ENCODE data around the gene TMPRSS11D.

TMPRSS11D gene

GRCh38 chr4:67883902-67884301, at the start of gene TMPRSS11D:
Gene TMPRSS11D, minus strand, starts transcription at chr4:67884002. Its CDS starts 69 bp downstream, at chr4:67883933.
- Mint-ChIP-seq H3K27me3 (no peaks in the 10 kb centered on the region), H3K27ac (no peak within 1 kb of the TSS), H3K4me1 (no peaks in the 10 kb centered on the region), H3K9me3 (no peaks in the 10 kb centered on the region), H3K36me3 (no peaks in the 10 kb centered on the region), H3K4me3 (no peak within 1 kb of the TSS)
- CTCF ChIA-PET, result no interaction called here
- DNase-seq, result no peak

- Mint-ChIP-seq H3K9me3 (no peaks in the 10 kb centered on the region), H3K4me1 (no peaks in the 10 kb centered on the region), H3K27me3 (no peaks in the 10 kb centered on the region), H3K4me3 (no peak overlapping the region), H3K27ac (no peak overlapping the region), H3K36me3 (no peaks in the 10 kb centered on the region)
- no peak for DNase-seq
- CTCF ChIA-PET, result no interaction called here
Observed at GRCh38 chr4:67933038-67933437, 49.2 kb upstream of the TMPRSS11D start.

GRCh38 chr4:67931256-67931655, 47.5 kb upstream of the TMPRSS11D start:
- no peak for DNase-seq
- Mint-ChIP-seq H3K36me3 (no peaks in the 10 kb centered on the region), H3K9me3 (no peaks in the 10 kb centered on the region), H3K27ac (no peak overlapping the region), H3K4me3 (no peak overlapping the region), H3K4me1 (no peaks in the 10 kb centered on the region), H3K27me3 (no peaks in the 10 kb centered on the region)
- CTCF ChIA-PET, result no interaction called here

GRCh38 chr4:67929426-67929825, 45.6 kb upstream of the TMPRSS11D start:
- Mint-ChIP-seq H3K36me3 (no peaks in the 10 kb centered on the region), H3K27me3 (no peaks in the 10 kb centered on the region), H3K4me1 (no peaks in the 10 kb centered on the region), H3K4me3 (no peak overlapping the region), H3K9me3 (no peaks in the 10 kb centered on the region), H3K27ac (no peak overlapping the region)
- CTCF ChIA-PET, result no interaction called here
- no peak for DNase-seq

GRCh38 chr4:67928546-67928945, 44.7 kb upstream of the TMPRSS11D start:
- Mint-ChIP-seq H3K4me3 (no peak overlapping the region), H3K36me3 (no peaks in the 10 kb centered on the region), H3K9me3 (no peaks in the 10 kb centered on the region), H3K27me3 (no peaks in the 10 kb centered on the region), H3K27ac (no peak overlapping the region), H3K4me1 (no peaks in the 10 kb centered on the region)
- CTCF ChIA-PET, result no interaction called here
- no peak for DNase-seq

- H3K4me3 Mint-ChIP-seq, result no peak overlapping the region
- CTCF ChIA-PET, result no interaction called here
- H3K36me3 Mint-ChIP-seq, result no peaks in the 10 kb centered on the region
- no peaks in the 10 kb centered on the region for H3K4me1 Mint-ChIP-seq
- no peak overlapping the region for H3K27ac Mint-ChIP-seq
- no peaks in the 10 kb centered on the region for H3K27me3 Mint-ChIP-seq
- H3K9me3 Mint-ChIP-seq, result no peaks in the 10 kb centered on the region
- DNase-seq, result no peak
Observed at GRCh38 chr4:67927251-67927650, 43.4 kb upstream of the TMPRSS11D start.

GRCh38 chr4:67926485-67926884, 42.7 kb upstream of the TMPRSS11D start:
- no peaks in the 10 kb centered on the region for H3K27me3 Mint-ChIP-seq
- no peak overlapping the region for H3K4me3 Mint-ChIP-seq
- no peak overlapping the region for H3K27ac Mint-ChIP-seq
- DNase-seq, result no peak
- no peaks in the 10 kb centered on the region for H3K4me1 Mint-ChIP-seq
- H3K9me3 Mint-ChIP-seq, result no peaks in the 10 kb centered on the region
- H3K36me3 Mint-ChIP-seq, result no peaks in the 10 kb centered on the region
- CTCF ChIA-PET, result no interaction called here

GRCh38 chr4:67922697-67923096, 38.9 kb upstream of the TMPRSS11D start:
- H3K9me3 Mint-ChIP-seq, result no peaks in the 10 kb centered on the region
- no peak overlapping the region for H3K27ac Mint-ChIP-seq
- H3K4me1 Mint-ChIP-seq, result no peaks in the 10 kb centered on the region
- no peak overlapping the region for H3K4me3 Mint-ChIP-seq
- H3K36me3 Mint-ChIP-seq, result no peaks in the 10 kb centered on the region
- H3K27me3 Mint-ChIP-seq, result peaks cover 4% of the 10 kb centered on the region
- CTCF ChIA-PET, result no interaction called here
- DNase-seq, result no peak

GRCh38 chr4:67918428-67918827, 34.6 kb upstream of the TMPRSS11D start:
- Mint-ChIP-seq H3K36me3 (no peaks in the 10 kb centered on the region), H3K4me3 (no peak overlapping the region), H3K27me3 (peaks cover 4% of the 10 kb centered on the region), H3K4me1 (no peaks in the 10 kb centered on the region), H3K9me3 (no peaks in the 10 kb centered on the region), H3K27ac (no peak overlapping the region)
- CTCF ChIA-PET, result no interaction called here
- no peak for DNase-seq

GRCh38 chr4:67915400-67915966, 31.7 kb upstream of the TMPRSS11D start:
- CTCF ChIA-PET, result no interaction called here
- H3K9me3 Mint-ChIP-seq, result no peaks in the 10 kb centered on the region

GRCh38 chr4:67912080-67912479, 28.3 kb upstream of the TMPRSS11D start:
- Mint-ChIP-seq H3K4me3 (no peak overlapping the region), H3K9me3 (no peaks in the 10 kb centered on the region), H3K27me3 (peaks cover 7% of the 10 kb centered on the region), H3K4me1 (no peaks in the 10 kb centered on the region), H3K27ac (no peak overlapping the region), H3K36me3 (no peaks in the 10 kb centered on the region)
- CTCF ChIA-PET, result interaction anchor here (2.4 kb wide), 1 partner anchor 165 kb away, joined by 8 read pairs; no protein-coding TSS in a partner anchor
- no peak for DNase-seq

More at GRCh38 chr4:67915400-67915966, 31.7 kb upstream of the TMPRSS11D start:
- H3K4me3 Mint-ChIP-seq, result no peak overlapping the region
- peaks cover 11% of the 10 kb centered on the region for H3K27me3 Mint-ChIP-seq
- no peak overlapping the region for H3K27ac Mint-ChIP-seq
- H3K4me1 Mint-ChIP-seq, result no peaks in the 10 kb centered on the region
- DNase-seq, result no peak
- no peaks in the 10 kb centered on the region for H3K36me3 Mint-ChIP-seq

GRCh38 chr4:67911638-67912037, 27.8 kb upstream of the TMPRSS11D start:
- CTCF ChIA-PET, result interaction anchor here (1.3 to 3.6 kb wide), 6 partner anchors 10 to 361 kb away, joined by 3 to 25 read pairs (median 4); no protein-coding TSS in a partner anchor
- no peak overlapping the region for H3K4me3 Mint-ChIP-seq
- DNase-seq, result no peak
- H3K4me1 Mint-ChIP-seq, result no peaks in the 10 kb centered on the region
- no peaks in the 10 kb centered on the region for H3K36me3 Mint-ChIP-seq
- peaks cover 7% of the 10 kb centered on the region for H3K27me3 Mint-ChIP-seq
- H3K27ac Mint-ChIP-seq, result no peak overlapping the region
- H3K9me3 Mint-ChIP-seq, result no peaks in the 10 kb centered on the region

- Mint-ChIP-seq H3K27ac (no peak overlapping the region), H3K4me3 (no peak overlapping the region), H3K27me3 (peaks cover 7% of the 10 kb centered on the region), H3K9me3 (no peaks in the 10 kb centered on the region), H3K36me3 (no peaks in the 10 kb centered on the region), H3K4me1 (no peaks in the 10 kb centered on the region)
- CTCF ChIA-PET, result interaction anchor here (0.7 to 3.6 kb wide), 8 partner anchors 10 to 364 kb away, joined by 3 to 25 read pairs (median 4); no protein-coding TSS in a partner anchor
- DNase-seq, result no peak
Observed at GRCh38 chr4:67911141-67911540, 27.3 kb upstream of the TMPRSS11D start.

GRCh38 chr4:67910585-67910905, 26.7 kb upstream of the TMPRSS11D start:
- H3K27ac Mint-ChIP-seq, result no peak overlapping the region
- no peak for DNase-seq
- H3K27me3 Mint-ChIP-seq, result peaks cover 7% of the 10 kb centered on the region
- H3K36me3 Mint-ChIP-seq, result no peaks in the 10 kb centered on the region
- CTCF ChIA-PET, result interaction anchor here (0.8 to 3.6 kb wide), 8 partner anchors 10 to 365 kb away, joined by 3 to 25 read pairs (median 4); partner anchors contain the start of gene CENPC
- no peaks in the 10 kb centered on the region for H3K4me1 Mint-ChIP-seq
- no peaks in the 10 kb centered on the region for H3K9me3 Mint-ChIP-seq
- no peak overlapping the region for H3K4me3 Mint-ChIP-seq

- no peaks in the 10 kb centered on the region for H3K9me3 Mint-ChIP-seq
- DNase-seq, result no peak
- H3K36me3 Mint-ChIP-seq, result no peaks in the 10 kb centered on the region
- no peak overlapping the region for H3K27ac Mint-ChIP-seq
- no peaks in the 10 kb centered on the region for H3K4me1 Mint-ChIP-seq
- CTCF ChIA-PET, result interaction anchor here (0.8 to 3.6 kb wide), 8 partner anchors 11 to 365 kb away, joined by 3 to 25 read pairs (median 4); partner anchors contain the start of gene CENPC
- peaks cover 7% of the 10 kb centered on the region for H3K27me3 Mint-ChIP-seq
- no peak overlapping the region for H3K4me3 Mint-ChIP-seq
Observed at GRCh38 chr4:67909905-67910584, 26.2 kb upstream of the TMPRSS11D start.
